GM12873 (cell line): ENCODE results near the gene LURAP1L.

Source experiments
- CTCF ChIP-seq: IDR thresholded peaks from 2 replicates; pipeline ENCODE4 v1.5.1; 2012; ENCODE audit warnings: low read depth, mild to moderate bottlenecking, moderate library complexity, low read length, control low read depth; ENCODE audit not compliant: insufficient read depth; ENCODE audit errors: missing control alignments

The LURAP1L gene

GRCh38 chr9:12812710-12813109 lies 37.9 kb downstream of the LURAP1L start:
- no peak for TF ChIP-seq CTCF

GRCh38 chr9:12813533-12813932 lies 38.7 kb downstream of the LURAP1L start:
- TF ChIP-seq CTCF = no peak

GRCh38 chr9:12813960-12814876 lies 39.4 kb downstream of the LURAP1L start:
- no peak for TF ChIP-seq CTCF

- TF ChIP-seq CTCF = no peak
These were observed 40.0 kb downstream of the LURAP1L start for GRCh38 chr9:12814877-12815237.

- TF ChIP-seq CTCF = no peak
These were observed 41.1 kb downstream of the LURAP1L start for GRCh38 chr9:12815888-12816287.

GRCh38 chr9:12816656-12817101 lies 41.9 kb downstream of the LURAP1L start:
- TF ChIP-seq CTCF = no peak

- no peak for TF ChIP-seq CTCF
These were observed 42.9 kb downstream of the LURAP1L start for GRCh38 chr9:12817702-12818101.
